OCI-LY7 (cell line): Measurements from ENCODE around the gene TPR.

Source experiments
- CTCF ChIP-seq: fragments of 200-600 bp; sonication (generic); conservative IDR thresholded peaks from 2 replicates; pipeline ENCODE4 v1.5.1; 2014; ENCODE audit warnings: mild to moderate bottlenecking, antibody characterized with exemption, low read length, moderate library complexity, mixed read lengths
- EZH2phosphoT487 ChIP-seq: fragments of 200-600 bp; sonication (generic); IDR thresholded peaks from 2 replicates; pipeline ENCODE4 v1.6.1; 2018; ENCODE audit warnings: low read depth, borderline replicate concordance, mild to moderate bottlenecking, mixed run types, antibody characterized with exemption, low read length, moderate library complexity, mixed read lengths

- TF ChIP-seq CTCF (no peak), EZH2phosphoT487 (no peak)
These were observed 71.1 kb downstream of the TPR start for GRCh38 chr1:186303911-186304310.
